ENCODE results near the gene NRG2.

NRG2 gene

DNA sequence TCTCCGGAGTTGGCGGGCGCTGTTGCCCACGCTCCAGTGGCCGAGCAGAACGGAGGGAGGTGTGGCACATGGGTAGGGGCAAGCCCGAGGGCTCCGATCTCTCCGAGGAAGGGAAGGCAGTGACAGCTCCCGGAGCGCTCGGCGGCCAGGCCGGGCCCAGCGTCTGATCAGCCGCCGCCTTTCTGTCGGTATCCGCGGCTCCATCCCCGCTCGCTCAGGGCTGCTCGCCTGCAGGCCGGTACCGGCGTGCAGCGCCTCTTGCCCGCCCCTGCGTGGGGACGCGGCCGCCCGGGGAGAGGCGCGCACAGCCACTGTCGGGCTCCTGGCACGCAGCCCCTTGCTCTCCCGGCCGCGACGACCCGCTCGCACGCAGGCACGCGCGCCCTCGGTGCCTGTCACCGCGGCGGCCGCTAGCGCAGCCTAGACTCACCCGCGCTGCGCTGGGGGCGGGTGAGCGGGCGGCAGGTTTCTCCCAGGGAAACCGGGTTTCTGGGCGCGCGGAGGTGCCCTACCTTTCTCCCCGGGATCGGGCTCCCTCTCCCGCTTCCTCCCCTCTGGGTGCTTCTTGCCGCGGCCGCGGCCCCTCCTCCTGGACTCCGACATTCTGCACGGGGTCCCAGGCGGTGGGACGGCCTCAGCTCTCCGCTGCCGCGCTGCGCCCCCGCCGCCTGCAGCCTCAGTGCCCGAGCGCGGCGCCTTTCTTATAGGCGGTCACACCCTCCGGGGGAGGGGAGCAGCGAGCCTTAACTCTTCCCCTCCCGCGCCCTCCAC, 139.1 kb downstream of the NRG2 start:
- TF ChIP-seq, protein P1, sequence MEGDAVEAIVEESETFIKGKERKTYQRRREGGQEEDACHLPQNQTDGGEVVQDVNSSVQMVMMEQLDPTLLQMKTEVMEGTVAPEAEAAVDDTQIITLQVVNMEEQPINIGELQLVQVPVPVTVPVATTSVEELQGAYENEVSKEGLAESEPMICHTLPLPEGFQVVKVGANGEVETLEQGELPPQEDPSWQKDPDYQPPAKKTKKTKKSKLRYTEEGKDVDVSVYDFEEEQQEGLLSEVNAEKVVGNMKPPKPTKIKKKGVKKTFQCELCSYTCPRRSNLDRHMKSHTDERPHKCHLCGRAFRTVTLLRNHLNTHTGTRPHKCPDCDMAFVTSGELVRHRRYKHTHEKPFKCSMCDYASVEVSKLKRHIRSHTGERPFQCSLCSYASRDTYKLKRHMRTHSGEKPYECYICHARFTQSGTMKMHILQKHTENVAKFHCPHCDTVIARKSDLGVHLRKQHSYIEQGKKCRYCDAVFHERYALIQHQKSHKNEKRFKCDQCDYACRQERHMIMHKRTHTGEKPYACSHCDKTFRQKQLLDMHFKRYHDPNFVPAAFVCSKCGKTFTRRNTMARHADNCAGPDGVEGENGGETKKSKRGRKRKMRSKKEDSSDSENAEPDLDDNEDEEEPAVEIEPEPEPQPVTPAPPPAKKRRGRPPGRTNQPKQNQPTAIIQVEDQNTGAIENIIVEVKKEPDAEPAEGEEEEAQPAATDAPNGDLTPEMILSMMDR (IDR thresholded peaks at IDR 0.05), result no peak
- peaks cover 0 to 24% (median 21%) of the 10 kb centered on the region in 4 donors for H3K4me1 ChIP-seq
- no peaks in the 10 kb centered on the region for H3K9me3 ChIP-seq
- no peak overlapping the region for H3K27ac ChIP-seq
- H3K27me3 ChIP-seq, result peaks cover 0 to 45% of the 10 kb centered on the region in 2 donors
- no peaks in the 10 kb centered on the region for H3K36me3 ChIP-seq
- intact Hi-C loops (cut with DNase I; ENCODE audit: low total_unique reads), result no loop called here
- peak in 1 of 2 donors; percentile 62 for DNase-seq
- peak overlapping the region; percentile 41 to 58 for H3K4me3 ChIP-seq

DNA sequence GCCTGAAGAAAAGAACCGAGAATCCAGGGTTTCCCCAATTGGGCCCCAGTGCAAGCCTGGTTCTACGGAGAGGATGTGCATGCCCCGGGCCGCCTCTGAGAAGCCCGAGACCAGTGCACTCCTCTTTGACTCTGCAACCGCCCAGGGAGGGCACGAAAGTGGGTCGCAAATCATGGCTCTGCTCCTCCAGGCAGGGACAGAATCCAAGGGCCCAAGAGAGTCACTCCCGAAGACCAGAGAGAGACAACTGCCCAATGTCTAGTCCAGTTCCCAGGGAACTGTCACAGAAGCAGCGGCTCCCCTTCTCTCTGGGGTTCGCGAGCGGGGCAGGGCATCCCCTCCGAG, 139.7 kb downstream of the NRG2 start:
- Histone ChIP-seq H3K36me3 (no peaks in the 10 kb centered on the region), H3K9me3 (no peaks in the 10 kb centered on the region), H3K27ac (no peak overlapping the region), H3K4me3 (peak overlapping the region; percentile 41 to 58), H3K27me3 (peaks cover 0 to 45% of the 10 kb centered on the region in 2 donors), H3K4me1 (peaks cover 0 to 24% (median 21%) of the 10 kb centered on the region in 4 donors)
- TF ChIP-seq, protein P1 (IDR thresholded peaks at IDR 0.05), result no peak
- peak in 1 of 2 donors; percentile 54 for DNase-seq
- intact Hi-C loops (cut with DNase I; ENCODE audit: low total_unique reads), result no loop called here

DNA sequence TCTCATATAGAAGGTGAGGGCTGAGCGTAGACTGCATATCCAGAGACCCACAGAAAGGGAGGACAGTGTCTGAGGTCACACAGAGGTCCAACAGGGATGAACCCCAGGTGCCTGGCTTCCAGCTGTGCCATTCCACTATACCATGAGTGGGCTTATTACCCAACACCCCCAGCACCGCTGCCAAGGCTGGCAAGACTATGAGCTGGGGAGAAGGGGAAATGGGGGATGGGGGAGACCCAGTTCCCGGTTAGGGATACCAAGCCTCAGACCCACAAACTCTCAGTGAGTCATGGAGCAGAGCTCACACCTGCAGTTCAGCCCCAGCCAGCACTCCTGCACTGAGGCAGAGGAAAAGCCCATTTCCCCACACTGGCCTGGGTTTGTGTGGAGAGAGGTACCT, 141.1 kb downstream of the NRG2 start:
- TF ChIP-seq, protein P1 (IDR thresholded peaks at IDR 0.05), result no peak
- Histone ChIP-seq H3K9me3 (no peaks in the 10 kb centered on the region), H3K4me3 (no peak overlapping the region), H3K27ac (no peak overlapping the region), H3K27me3 (peaks cover 0 to 45% of the 10 kb centered on the region in 2 donors), H3K4me1 (peaks cover 0 to 24% (median 21%) of the 10 kb centered on the region in 4 donors), H3K36me3 (no peaks in the 10 kb centered on the region)
- intact Hi-C loops (cut with DNase I; ENCODE audit: low total_unique reads), result no loop called here
- peak in 1 of 2 donors; percentile 37 for DNase-seq

DNA sequence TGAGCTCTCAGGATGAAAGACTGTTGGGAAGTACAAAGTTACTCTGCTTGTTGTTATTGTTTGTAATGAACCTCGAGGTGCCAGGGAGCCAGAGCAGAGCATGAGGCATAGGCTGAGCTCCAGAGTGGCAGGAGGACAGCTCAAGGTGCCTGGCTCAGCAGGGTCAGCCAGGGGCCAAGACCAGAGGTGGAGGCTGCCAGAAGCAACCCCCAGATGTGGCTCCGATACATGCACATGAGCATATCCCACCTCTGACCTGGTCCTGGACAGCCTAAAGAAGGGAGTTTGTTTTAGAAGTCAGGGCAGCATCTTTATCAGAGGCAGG, 141.9 kb downstream of the NRG2 start:
- peaks cover 0 to 39% of the 10 kb centered on the region in 2 donors for H3K27me3 ChIP-seq
- H3K4me1 ChIP-seq, result peaks cover 0 to 24% (median 21%) of the 10 kb centered on the region in 4 donors
- no peak overlapping the region for H3K27ac ChIP-seq
- intact Hi-C loops (cut with DNase I; ENCODE audit: low total_unique reads), result no loop called here
- no peak overlapping the region for H3K4me3 ChIP-seq
- H3K36me3 ChIP-seq, result no peaks in the 10 kb centered on the region
- DNase-seq, result no peak
- TF ChIP-seq, protein P1 (IDR thresholded peaks at IDR 0.05), result no peak
- no peaks in the 10 kb centered on the region for H3K9me3 ChIP-seq

DNA sequence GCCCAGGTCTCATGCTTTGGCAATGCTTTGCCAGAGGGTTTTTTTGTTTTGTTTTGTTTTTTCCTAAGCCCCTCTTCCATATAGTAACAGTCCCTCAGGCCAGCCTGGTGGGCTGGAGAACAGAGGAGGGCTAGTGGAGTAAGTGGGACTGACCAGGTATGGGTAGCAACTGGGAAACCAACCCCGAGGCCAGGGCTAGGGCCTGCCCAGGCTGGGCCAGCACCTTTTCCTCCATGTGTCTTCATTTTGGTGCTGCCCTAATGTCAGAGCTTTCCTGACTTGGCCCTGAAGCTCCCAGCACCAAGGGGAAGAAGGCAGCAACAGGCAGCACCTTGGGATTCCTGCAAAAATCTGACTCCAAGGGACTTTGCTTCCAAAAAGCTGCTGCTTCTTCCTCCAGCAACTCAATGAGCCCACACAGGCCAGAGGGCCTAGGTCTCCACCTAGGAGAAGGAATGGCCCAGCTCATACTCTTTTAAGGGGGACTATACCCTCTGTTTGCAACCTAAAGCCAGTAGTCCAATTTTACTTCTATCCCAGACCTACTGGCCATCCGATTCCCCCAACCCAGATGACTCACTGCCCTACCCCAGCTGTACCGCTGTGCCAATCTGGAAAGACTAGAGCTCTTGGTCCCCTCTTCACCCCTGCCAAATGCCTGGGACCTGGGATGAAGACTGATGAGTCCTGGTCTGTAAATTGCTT, 142.4 kb downstream of the NRG2 start:
- H3K4me1 ChIP-seq, result peaks cover 0 to 29% (median 21%) of the 10 kb centered on the region in 4 donors
- H3K4me3 ChIP-seq, result no peak overlapping the region
- no peak overlapping the region for H3K27ac ChIP-seq
- DNase-seq, result peak in 1 of 2 donors; percentile 43
- peaks cover 0 to 36% of the 10 kb centered on the region in 2 donors for H3K27me3 ChIP-seq
- no peaks in the 10 kb centered on the region for H3K36me3 ChIP-seq
- H3K9me3 ChIP-seq, result no peaks in the 10 kb centered on the region
- TF ChIP-seq, protein P1 (IDR thresholded peaks at IDR 0.05), result no peak
- intact Hi-C loops (cut with DNase I; ENCODE audit: low total_unique reads), result no loop called here

Data from tibial artery (tissue), 4 donors.